Activated CD4-positive, alpha-beta T cell treated with anti-CD3 and anti-CD28 coated beads for 48 hours (primary cell): ENCODE measurements around the gene HESX1.
A peak's percentile ranks its signal among the peaks of the same experiment; 100 is the strongest.

Source experiments
- DNase-seq: peaks from one replicate; pipeline ENCODE4 v3.0.0-alpha.2; 2020

Gene HESX1

DNA sequence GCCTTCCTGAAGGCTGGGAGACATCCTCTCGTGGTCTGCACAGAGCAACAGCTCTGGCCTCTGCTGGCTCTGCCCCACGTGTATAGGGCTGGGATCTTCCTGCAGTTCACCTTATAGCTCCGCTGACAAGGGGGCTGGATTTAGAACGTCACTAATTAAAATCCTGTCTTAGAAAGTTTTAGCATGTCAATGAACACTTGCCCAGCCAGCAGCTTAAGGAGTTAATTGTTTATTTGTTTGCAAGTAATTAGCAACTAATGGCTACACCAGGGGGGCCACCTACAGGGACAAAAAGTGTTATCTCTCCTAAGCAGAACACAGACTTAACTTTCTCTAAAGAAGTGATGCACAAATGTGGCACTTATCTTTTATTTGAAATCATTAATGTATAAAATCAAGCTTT is at the start of gene HESX1:
TSS of gene HESX1 (minus strand) at position 84 of the 403 bp plus-strand sequence. CDS start at position 24, 60 bp downstream.
- DNase-seq: no peak

DNA sequence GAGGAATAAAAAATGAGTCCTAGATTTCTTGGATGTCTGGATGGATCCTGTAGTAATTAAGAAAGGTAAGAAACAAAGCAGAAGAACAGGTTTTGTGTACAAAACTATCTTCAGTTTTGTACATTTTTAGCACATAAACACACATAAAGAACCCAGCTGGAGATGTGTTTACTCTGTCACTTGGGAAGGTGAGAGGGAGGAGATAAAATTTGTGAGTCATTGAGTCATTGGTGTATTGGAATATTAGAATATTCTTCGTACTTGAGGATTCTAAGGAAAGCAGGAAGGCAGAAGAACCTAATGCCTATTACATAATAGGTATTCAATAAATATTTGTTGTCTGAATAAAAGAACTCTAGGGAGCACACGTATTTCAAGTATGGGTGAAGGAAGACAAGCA is 45.2 kb upstream of the HESX1 start:
- no peak for DNase-seq

DNA sequence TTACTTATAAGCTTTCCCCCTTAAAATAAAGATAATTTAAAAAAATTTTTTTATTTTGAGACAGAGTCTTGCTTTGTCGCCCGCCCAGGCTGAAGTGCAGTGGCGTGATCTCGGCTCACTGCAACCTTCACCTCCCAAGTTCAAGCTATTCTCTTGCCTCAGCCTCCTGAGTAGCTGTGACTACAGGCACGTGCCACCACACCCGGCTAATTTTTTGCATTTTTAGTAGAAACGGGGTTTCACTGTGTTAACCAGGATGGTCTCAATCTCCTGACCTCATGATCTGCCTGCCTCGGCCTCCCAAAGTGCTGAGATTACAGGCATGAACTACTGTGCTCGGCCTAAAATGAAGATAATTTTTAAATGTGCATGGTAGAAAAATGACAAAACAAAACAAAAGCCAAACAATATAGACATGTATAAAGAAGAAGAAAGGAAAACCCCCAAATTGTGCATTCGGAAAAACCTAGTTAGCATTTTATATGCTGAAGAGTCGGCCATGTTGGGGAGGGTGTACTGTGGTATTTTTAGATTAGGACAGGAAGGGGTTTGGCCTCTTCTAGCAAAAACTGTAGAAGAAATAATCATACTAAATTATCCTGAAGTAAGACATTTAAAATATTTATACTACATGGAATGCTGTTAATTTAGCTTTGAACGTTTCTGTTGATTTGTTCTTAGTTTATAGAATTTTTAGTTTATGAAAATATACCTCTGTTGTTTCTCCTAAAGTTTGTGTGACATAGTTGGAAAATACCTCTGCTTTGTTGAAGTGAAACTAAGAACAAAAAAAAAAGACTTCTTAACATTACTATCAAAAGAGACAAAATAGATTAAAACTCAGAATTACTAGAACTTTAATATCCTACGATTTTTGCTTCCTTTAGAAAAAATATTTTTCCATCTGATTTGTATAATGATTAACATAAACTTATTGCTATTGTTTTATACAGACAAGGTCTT is 35.1 kb upstream of the HESX1 start:
- DNase-seq: no peak

DNA sequence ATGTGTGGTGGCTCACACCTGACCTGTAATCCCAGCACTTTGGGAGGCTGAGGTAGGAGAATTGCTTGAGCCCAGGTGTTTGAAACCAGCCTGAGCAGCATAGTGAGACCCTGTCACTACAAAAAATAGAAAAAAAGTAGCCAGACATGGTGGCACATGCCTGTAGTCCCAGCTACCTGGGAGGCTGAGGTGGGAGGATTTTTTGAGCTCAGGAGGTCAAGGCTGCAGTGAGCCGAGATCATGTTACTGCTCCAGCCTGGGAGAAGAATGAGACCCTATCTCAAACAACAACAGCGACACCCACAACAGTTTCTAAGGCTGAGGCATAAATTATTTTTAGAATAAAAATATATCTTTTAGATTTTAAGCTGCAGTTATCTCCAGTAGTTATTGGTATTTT is 34.0 kb upstream of the HESX1 start:
- no peak for DNase-seq

DNA sequence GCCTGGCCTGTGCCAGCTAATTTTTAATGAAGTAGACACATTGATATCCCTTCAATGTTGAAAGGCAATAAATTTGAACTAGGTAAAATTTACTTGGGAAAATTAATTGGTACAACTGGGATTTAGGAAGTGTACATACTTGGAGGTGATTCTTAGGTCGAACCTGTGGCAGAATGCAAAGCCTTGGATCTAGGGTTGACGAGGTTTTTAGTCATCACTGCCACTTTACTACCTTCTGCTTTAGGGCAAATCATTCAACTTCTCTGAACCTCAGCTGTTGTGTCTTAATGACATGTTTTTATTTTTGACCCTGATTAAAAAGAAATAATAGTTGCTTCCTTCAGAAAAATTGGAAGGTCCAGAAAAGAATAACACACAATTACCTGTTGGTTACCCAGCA is 30.2 kb upstream of the HESX1 start:
- DNase-seq: no peak

DNA sequence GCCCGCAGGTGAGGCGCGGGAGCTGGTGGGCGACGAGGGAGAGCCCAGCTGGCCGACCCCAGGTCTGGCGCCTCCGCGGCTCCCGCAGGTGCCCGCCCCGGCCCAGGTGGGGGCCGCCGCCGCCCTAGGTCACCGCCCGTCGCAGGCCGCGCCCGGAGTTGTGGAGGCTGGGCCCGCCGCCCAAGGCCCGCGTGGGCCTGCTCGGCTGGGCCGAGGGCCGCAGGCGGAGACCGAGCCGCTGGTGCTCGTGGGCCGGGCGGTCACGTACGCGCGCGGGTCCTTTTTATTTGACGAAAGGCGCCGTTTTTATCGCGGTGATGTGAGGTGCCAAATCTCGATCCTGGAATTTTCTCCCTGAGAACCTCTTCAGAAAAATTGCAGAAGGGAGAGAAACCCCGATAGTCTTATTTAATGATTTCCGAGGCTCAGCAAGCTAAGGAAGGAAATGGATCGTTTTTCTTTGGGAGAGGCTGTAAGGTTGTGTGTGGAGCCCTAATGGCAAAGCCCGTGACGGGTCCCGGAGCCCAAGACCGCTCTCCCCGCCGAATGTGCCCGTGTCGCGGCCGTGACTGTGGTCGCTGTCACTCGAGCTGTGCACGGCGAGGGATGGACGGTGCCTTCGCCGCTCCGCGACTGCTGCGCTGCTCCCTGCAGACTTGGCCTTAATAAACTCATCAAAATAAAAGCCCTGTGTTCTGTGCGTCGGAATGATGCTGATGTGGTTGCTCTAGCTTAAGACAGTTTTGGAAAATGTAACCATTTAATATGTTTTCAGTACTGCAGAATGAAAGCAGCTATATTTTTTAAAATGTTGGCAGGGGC is 28.4 kb upstream of the HESX1 start:
- DNase-seq: peak; percentile 60

DNA sequence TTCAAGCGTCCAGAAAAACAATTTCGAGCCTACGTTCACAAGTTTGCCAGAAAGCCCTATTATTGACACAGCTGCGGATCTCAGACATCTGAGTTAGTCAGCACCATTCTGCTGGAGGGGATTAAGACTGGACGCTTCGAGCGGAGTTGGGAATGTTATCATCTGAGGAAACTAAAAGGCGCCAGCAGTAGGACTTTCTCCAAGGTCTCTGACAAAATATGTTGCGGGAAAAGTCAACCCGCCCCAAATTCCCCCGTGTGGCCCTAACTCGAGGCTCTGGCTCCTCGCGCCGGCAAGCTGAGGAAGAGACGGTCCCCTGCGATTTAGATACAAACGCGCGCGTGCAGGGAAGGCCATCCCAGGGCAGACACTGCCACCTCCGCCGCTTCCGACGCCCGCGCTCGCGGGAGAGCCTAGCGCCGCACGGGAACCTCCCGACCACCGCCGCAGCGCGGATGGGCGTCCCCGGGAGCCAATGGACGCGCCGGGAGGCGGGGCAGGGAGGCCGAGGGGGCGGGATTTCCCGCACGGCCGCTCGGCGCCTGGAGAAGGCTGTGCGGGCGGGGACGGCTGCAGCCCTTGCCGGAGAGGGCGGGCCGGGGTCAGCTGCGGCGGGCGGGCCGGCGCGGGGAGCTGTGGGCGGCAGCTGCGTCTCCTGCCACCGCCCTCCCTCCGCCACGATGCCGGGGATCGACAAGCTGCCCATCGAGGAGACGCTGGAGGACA is 27.6 kb upstream of the HESX1 start, which contains the start of gene APPL1:
TSS of gene APPL1 (plus strand) at position 526 of the 726 bp plus-strand sequence. CDS start at position 681, 155 bp downstream.
- DNase-seq: peak; percentile 92

DNA sequence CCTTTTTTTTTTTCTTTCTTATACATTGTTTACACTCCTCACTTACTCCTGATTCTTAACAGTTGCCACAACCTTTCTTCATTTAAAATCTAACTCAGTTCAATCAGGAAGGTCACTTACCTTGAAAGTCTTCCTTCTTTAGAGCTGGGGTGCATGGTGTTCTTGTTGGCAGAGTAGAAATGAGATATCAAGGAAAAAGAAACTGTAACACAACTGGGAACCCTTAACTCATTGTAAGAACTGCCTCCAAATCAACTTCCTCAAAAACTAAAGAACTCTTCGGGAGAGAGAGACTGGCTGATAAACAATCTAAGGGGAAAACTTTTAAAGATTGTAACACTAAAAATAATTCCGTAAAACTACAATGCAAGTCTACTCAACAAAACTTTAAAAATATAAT is 26.4 kb upstream of the HESX1 start:
- no peak for DNase-seq

DNA sequence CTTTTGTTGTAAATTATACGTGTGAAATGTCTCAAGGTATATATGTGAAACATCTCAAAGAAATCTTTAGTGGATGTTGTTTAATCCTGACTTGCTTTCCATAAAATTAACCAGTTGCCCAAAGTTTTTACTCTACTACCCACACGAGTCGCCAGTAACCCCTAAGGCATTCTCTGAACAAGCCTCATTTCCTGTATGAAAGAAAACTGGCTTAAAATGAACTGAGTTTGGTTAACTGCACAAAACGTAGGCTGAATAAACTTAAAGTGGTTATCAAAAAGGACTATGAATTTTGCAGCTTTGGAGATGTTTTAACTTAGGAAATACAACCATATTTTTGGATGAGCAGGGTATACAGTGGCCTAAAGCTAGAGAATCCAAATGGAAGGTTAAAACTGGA is 25.1 kb upstream of the HESX1 start:
- DNase-seq: no peak

DNA sequence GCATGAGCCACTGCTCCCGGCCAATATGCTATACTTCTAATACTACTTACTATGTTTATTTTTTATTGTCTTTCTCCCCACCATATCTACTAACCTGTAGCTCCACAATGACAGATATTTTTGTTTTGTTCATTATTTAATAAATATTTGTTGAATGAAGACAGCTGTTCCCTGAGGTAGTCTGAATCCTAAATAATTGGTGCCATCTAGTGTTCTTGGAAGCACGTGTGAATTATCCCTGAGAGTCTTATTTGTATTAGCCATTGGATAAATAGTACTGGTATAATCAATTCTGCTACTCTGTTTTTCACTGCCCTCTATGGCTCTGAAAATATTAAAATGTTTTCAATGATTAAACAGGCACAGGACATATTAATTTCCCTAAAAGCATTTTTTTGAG is 22.1 kb upstream of the HESX1 start:
- DNase-seq: no peak

DNA sequence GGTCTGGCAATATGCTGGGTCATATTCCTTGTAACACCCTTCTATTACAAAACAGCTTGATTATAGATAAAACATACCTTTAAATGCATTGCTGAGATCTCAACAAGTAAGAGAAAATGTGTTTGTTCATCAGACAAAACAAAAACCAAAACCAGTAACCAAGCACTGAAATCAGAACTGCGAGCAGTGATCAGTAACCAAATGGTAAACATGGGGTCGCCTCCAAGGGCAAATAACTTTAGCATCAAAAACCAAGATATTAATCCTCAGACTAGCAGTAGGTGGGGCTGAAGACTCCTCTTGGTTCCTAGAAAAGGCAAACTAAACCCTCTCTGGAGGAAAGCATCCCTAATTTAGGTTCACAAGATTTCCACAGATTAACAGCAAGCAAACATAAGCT is 6.6 kb upstream of the HESX1 start:
- DNase-seq: no peak

DNA sequence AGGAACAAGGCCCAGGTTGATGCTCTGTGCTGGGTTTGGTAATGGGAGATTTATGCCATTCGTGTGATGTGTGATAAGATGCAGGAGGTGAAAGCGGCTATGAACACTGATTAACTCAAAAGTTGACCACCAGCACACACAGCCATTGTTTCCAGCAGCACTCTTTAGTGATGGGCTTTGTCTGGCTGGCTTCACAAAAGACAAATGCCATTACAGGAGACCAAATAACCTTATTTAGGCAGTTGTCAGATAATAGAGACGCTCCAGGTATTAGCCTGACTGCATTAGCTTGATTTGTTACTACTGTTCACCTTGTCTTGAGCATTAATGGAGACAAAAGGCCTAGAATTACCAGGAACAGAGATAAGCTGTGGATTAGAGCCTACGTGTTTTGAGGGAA is 5.1 kb downstream of the HESX1 start:
- DNase-seq: no peak

DNA sequence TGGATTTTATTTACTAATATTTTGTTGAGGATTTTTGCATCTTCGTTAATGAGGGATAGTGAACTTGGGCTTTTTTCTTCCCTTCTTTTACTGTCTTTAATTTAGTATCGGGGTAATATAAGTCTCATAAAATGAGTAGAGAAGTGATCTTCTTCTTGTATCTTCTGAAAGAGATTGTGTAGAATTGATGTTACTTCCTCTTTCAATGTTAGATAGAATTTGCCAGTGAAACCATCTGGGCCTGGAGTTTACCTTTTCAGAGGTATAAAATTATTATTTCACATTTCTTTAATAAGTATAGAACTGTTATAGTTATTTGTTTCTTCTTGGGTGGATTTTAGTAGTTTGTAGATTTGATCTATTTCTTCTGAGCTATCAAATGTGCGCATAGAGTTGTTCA is 7.8 kb downstream of the HESX1 start:
- DNase-seq: no peak

DNA sequence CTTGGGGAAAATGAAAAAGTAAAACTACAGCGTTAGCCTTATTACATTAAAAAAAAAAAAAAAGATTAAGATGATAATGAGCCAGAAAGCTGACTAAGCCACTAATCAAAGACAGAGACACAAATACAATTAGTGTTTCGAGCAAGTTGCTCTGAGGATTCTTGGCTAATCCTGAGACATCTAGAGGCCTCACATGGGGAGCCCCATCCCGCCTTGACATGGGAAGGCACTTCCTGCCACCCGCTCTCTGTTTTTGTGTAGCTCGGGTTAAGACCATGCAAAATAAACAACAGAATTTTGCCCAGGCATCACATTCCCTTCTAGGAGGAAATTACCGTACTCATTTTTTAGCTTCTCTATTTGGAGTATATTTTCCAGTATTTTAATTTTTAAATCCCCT is 15.3 kb downstream of the HESX1 start:
- no peak for DNase-seq

DNA sequence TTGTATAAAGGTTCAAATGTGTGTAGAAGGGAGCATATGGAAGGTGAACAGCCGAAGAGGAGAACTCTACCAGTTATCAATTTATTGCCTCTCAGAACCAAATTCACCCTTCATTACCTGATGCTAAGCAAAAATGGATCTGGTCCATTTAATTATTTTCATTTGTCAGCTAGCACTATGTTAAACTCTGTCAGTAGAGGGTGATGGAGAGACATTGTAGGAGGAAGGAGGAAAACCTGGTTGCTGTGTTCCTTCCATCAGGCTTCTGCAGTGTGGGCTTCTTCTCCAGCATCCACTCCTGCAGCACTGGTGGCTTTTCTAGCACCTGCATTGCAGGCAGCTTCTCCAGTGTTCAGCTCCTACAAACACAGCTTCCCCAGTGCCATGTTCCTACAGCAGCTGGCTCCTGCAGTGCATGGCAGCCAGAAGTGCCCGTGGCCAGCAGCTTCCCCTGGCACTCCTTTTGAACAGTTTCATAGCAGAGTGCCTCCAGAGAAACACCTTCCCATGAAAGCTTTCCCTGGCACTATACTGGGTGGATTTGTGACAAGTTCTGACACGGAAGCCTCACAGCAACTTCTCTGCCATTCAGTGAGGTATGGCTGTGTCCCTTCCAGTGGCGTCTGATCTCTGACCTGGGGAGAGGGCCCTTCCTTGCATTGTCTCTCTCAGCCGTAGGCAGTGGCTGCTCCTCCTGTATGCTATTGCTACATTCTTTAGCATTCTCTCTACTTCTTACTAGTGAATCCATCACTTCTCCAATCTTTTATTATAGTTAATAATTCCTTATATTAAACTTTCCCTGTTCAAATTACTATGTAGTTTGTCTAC is 20.0 kb downstream of the HESX1 start:
- DNase-seq: no peak

DNA sequence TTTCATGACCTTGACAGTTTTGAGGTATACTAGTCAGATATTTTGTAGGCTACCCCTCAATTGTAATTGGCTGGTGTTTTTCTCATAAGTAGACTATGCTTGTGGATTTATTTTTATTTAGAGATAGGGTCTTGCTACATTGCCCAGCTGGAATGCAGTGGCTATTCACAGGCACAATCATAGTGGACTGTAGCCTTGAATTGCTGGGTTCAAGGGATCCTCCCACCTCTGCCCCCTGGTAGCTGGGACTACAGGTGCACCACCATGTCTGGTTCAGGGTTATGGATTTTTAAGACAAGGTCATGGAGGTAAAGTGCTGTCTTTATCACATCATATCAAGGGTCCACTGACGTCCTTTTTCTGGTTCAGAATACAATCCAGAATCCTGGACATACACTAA is 23.7 kb downstream of the HESX1 start:
- DNase-seq: no peak

DNA sequence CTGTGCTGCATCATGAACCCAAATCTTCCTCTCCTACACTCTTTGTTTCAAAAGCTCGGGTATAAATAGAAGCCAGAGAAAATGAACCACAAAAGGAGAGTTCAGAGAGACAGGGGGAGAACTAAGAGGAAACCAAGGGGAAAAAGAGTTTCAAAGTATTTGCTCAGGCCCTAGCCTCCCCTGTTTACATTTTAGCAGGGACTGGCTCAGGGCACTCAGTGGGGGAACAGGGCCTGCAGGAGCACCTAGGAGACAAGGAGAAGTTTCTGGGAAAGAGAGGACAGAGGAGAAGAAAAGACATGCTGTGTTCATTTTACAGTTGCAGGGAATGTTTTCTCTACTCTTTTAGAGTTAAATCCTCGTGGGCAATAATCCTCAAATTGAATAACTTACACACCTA is 26.1 kb downstream of the HESX1 start:
- DNase-seq: no peak

DNA sequence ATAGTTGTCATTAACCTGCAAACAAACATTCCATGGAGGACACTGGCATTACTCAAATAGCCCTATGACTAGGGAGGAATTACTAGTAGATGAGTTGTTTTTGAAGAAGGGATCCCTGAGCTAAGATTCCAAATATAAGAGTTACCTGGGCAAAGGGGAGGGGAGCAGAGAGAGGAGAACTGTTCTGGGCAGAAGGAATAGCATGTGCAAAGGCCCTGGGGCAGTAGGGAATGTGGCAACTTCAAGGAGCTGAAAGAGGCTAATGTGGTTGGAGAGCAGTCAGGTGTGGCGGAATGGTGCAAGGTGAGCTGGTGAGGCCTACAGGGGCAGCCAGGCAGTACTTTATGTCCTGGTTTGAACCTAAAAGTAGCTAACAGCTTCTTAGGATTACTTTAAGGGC is 28.8 kb downstream of the HESX1 start:
- DNase-seq: no peak

DNA sequence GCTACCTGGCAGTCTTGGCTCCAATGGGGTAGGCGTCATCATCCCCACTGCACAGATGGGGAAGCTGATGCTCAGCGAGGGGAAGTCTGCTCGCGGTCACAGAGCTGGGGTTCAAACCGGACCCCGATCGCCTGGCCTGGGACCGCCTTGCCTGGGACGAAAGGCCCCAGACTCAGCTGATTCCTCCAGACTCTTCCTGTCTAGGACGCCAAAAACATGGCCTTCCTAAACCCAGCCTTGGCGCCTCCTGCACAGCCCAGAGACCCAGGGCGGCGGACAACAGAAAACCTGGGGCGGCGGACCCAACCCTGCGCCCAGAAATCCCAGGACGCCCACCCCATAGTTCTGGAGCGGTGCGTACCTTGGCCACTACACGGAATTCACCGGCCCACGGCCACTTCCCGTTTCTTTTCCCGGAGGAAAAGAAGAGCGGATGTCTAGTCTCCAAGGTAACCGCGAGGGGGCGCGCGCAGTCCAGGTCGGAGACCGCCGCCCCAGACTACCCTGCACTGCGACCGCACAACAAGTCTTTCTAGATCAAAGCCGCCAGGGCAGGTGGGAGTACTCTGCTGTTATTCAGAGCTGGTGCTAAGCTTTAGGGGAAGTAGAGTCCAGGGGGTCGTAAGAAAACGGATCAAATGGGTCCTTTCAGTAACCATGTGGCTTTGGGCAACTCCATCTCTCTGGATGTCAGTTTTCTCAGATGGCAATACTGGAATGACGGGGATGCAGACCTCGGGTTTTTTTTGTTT is 29.7 kb downstream of the HESX1 start:
- DNase-seq: peak; percentile 75

DNA sequence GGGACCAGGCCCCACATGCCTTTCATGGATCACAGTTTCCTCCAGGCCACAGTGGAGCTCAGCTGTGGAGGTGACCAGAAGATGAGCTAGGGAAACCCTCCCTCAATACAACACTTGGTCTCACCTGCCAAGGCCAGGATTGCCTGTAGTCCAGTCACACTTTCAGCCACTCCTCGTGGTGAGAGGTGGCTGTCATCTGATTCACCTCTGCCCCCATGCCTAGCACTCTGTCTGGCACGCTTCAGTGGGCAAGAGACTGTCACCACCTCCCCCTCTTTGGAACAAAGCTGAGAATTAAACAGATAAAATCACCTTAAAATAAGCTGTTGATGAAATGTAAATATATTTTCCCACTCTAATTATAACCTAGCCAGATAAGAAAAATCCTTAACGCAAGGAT is 30.7 kb downstream of the HESX1 start:
- DNase-seq: no peak

DNA sequence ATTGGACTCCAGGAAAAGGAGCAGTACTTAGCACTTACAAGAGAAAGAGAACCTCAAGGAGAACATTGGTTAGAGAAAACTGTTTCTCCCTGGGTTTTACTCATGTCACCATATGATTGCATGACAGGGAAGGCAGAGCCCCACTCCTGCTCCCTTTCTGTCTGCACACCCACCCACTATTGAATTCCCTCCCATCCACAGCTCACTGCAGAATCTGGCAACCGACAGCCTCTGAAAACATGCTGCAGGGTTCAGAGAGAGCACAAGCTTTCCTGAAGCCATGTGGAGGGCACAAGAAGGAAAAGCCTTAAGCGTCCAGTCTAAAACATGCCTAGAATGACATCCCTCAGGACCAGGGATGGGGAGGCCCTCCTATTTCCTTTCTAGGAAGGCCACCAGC is 31.6 kb downstream of the HESX1 start:
- no peak for DNase-seq

DNA sequence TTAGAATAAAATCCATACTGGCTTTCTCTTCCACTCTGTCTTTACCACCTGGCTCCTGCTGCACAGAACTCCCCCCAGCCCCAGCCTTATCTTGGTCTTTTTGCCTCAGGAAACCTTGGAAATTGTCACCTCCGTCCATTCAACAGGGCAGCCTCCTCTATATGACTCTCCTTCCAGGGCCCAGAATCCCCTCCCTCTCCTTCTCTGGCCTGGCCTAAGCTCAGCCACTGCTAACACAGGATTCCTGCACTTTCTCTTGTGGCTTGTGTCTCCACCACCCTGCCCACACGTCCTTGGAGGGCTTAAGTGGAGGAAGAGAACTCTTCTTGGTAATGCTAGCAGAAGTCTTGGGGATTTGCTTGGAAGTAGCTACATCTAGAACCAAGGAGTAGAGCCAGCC is 33.1 kb downstream of the HESX1 start:
- no peak for DNase-seq
